ENCODE data around the gene POMZP3.
"Not testable (repeated sequence)": the region's sequence is repeated elsewhere in the genome, so short reads cannot be mapped to it uniquely, and the experiment has no call there.

DNA sequence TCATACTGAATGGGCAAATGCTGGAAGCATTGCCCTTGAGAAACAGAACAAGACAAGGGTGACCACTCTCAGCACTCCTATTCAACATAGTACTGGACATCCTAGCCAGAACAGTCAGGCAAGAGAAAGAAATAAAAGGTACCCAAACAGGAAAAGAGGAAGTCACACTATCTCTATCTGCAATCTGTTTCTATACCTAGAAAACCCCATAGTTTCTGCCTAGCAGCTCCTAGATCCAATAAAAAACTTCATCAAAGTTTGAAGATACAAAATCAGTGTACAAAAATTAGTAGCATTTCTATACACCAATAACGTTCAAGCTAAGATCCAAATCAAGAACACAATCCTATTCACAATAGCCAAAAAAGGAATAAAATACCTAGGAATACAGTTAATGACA is 29.8 kb downstream of the POMZP3 start:
- TF ChIP-seq CTCF (IDR thresholded peaks at IDR 0.05 in 8 of 11, conservative IDR thresholded peaks at IDR 0.05 in 3 of 11); POLR2AphosphoS5 (IDR thresholded peaks at IDR 0.05); POLR2A (IDR thresholded peaks at IDR 0.05): not testable (repeated sequence)
